Kidney (tissue), 22 donors: ENCODE data around the gene SCYGR4. TPM values are rescaled to one million over a fixed set of nuclear protein-coding genes. Genes with fewer than 3 reads are reported as not detected.

Experiments used
- DNase-seq, 5 donors: peaks; one replicate each; pipeline ENCODE4 v3.0.0-alpha.2; 2013 to 2020
- FAIRE-seq: peaks from 2 replicates; lab custom pipeline; 2012; peaks lifted over from hg19 to GRCh38; lab: Jason Lieb, UNC
- H3K27ac ChIP-seq, 2 donors: one replicate each; pipeline ENCODE4 v1.7.0; 2013; ENCODE audit warnings: low read depth in 2 of 2, low read length in 2 of 2, inconsistent platforms in 1 of 2
- H3K27me3 ChIP-seq: one replicate; pipeline ENCODE4 v1.7.1; 2013; ENCODE audit warnings: low read length, inconsistent platforms; ENCODE audit not compliant: control insufficient read depth, insufficient read depth
- H3K36me3 ChIP-seq, 3 donors: one replicate each; pipeline versions ENCODE4 v1.7.0 to v1.7.1; 2013; ENCODE audit warnings: low read length in 3 of 3, control low read depth in 1 of 3, inconsistent platforms in 1 of 3; ENCODE audit not compliant: insufficient read depth in 3 of 3, control insufficient read depth in 2 of 3
- H3K4me1 ChIP-seq, 3 donors: one replicate each; pipeline versions ENCODE4 v1.7.0 to v1.7.1; 2013; ENCODE audit warnings: low read length in 3 of 3, inconsistent platforms in 1 of 3, low read depth in 1 of 3; ENCODE audit not compliant: control insufficient read depth in 2 of 3, insufficient read depth in 2 of 3
- H3K4me3 ChIP-seq, 3 donors: one replicate each; pipeline versions ENCODE4 v1.7.0 to v1.8.1; 2013; ENCODE audit warnings: low read length in 3 of 3, control low read depth in 1 of 3, inconsistent platforms in 1 of 3
- H3K9ac ChIP-seq, 3 donors: one replicate each; pipeline versions ENCODE4 v1.7.0 to v1.7.1; 2013; ENCODE audit warnings: low read length in 3 of 3, control low read depth in 1 of 3, inconsistent platforms in 1 of 3
- H3K9me3 ChIP-seq, 3 donors: one replicate each; pipeline versions ENCODE4 v1.7.0 to v1.7.1; 2013; ENCODE audit warnings: low read length in 3 of 3, control low read depth in 1 of 3, inconsistent platforms in 1 of 3; ENCODE audit not compliant: control insufficient read depth in 2 of 3, insufficient read depth in 1 of 3
- CTCF ChIP-seq: IDR thresholded peaks from 3 replicates; pipeline ENCODE4 v1.5.1; 2012; ENCODE audit warnings: mild to moderate bottlenecking, moderate library complexity, borderline replicate concordance; ENCODE audit not compliant: insufficient read depth; ENCODE audit errors: extremely low read depth
- intact Hi-C: fragments of 100-400 bp; cut with DNase I; formaldehyde crosslinking; loops from one replicate; pipeline ENCODE4 v1.11.1; 2022
- long read RNA-seq, 10 donors: library from polyadenylated mRNA in 1 of 10; unstranded in 1 of 10; transcript quantifications; one replicate each; pipeline ENCODE4 v2.0.0 and lab custom pipeline, GENCODE V29; 2021 to 2026
- polyA plus RNA-seq: library from polyadenylated mRNA; stranded (reverse); fragments of 350-450 nt; fragmentation: Illumina TruSeq; extraction: RNeasy Lipid Tissue Mini Kit (QIAGEN cat#74804); gene quantifications from one replicate; pipeline ENCODE4 v1.2.3, GENCODE V29; 2014; ENCODE audit warnings: low read depth, low replicate concordance; ENCODE audit not compliant: insufficient read depth
- total RNA-seq: library from RNA; stranded (reverse); fragmentation: NEBNext Ultra II Directional; extraction: Animal tissue kit (Norgen Biotek cat#: 25700); gene quantifications from one replicate; pipeline ENCODE4 v1.2.1, GENCODE V29; 2021
- donor health status: control.
- donor health status: control.
- donor health status: control.
- donor health status: control.
- donor health status: control.
- donor health status: DM: yes; HTN: yes; CAD: no.
- donor health status: Normal renal cell carcinoma (clear cell type).

The SCYGR4 gene, protein sequence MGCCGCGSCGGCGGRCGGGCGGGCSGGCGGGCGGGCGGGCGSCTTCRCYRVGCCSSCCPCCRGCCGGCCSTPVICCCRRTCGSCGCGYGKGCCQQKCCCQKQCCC
- total RNA-seq (not detected), polyA plus RNA-seq (not detected)
- long read RNA-seq, donor 1 = 0 reads
- long read RNA-seq, donor 2 = 0 reads
- long read RNA-seq, donor 3 = 0 reads
- long read RNA-seq, donor 4 = 0 reads
- long read RNA-seq, donor 5 = 0 reads
- long read RNA-seq, donor 6 = 0 reads
- long read RNA-seq, donor 7 = 0 reads
- long read RNA-seq, donor 8 = 0 reads
- long read RNA-seq, donor 9 = 0 reads
- long read RNA-seq, donor 10 = 0 reads

GRCh38 chr2:227617316-227618230, at the start of gene SCYGR4:
TSS of gene SCYGR4 (plus strand) at chr2:227617498. CDS start at chr2:227617498, 0 bp downstream.
- Histone ChIP-seq H3K36me3 (no peaks in the 10 kb centered on the region), H3K27ac (no peak within 1 kb of the TSS), H3K4me1 (no peaks in the 10 kb centered on the region), H3K9me3 (peaks cover 0 to 1% (median 0%) of the 10 kb centered on the region in 3 donors), H3K4me3 (no peak within 1 kb of the TSS), H3K27me3 (no peaks in the 10 kb centered on the region), H3K9ac (no peak within 1 kb of the TSS)
- intact Hi-C loops = no loop called here
- DNase-seq = no peak
- no peak for FAIRE-seq
- TF ChIP-seq CTCF = no peak

DNA sequence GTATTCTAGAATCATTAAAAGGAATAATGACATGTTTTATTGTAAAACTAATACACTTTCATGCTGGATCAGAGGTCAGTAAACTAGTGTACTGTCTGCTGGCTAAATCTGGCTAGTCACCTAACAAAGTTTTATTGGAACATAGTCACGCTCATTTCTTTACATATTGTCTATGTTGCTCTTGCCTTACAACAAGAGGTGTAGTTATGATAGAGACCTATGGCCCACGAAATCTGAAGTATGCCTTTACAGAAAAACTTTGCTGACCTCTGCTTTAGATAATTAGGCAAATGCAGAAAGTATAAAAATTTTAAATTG, 48.5 kb upstream of the SCYGR4 start:
- no peaks in the 10 kb centered on the region for H3K9me3 ChIP-seq
- no peaks in the 10 kb centered on the region for H3K27me3 ChIP-seq
- no peak for TF ChIP-seq CTCF
- intact Hi-C loops = no loop called here
- FAIRE-seq (no peak), DNase-seq (no peak)
- no peaks in the 10 kb centered on the region for H3K36me3 ChIP-seq
- H3K27ac ChIP-seq = no peak overlapping the region
- H3K4me1 ChIP-seq = no peaks in the 10 kb centered on the region
- H3K9ac ChIP-seq = no peak overlapping the region
- no peak overlapping the region for H3K4me3 ChIP-seq

DNA sequence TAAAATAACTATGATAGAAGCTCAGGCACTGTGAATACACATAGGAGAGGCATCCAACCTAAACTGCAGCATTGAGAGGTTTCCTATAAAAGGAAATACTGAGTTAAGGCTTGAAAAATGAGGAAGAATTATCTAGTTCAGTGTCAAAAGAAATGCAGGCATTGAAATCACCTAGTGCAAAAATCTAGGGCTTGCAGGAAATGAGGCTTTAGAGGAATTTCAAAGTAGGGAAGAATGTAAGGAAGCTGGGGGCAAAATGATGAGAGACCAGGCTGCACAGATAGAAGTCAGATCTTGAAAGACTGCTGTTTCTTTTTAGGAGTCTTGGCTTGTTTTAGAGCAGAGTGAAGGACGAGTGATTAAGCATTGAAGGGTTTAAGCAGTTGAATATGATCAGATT, 46.7 kb upstream of the SCYGR4 start:
- intact Hi-C loops = no loop called here
- H3K9me3 ChIP-seq = no peaks in the 10 kb centered on the region
- no peak for DNase-seq
- H3K27me3 ChIP-seq = no peaks in the 10 kb centered on the region
- H3K36me3 ChIP-seq = no peaks in the 10 kb centered on the region
- H3K9ac ChIP-seq = no peak overlapping the region
- no peak overlapping the region for H3K27ac ChIP-seq
- no peak for TF ChIP-seq CTCF
- FAIRE-seq = no peak
- H3K4me1 ChIP-seq = no peaks in the 10 kb centered on the region
- no peak overlapping the region for H3K4me3 ChIP-seq
